A549 (cell line): ENCODE results near the gene NAV3. TPM values are rescaled to one million over a fixed set of nuclear protein-coding genes. Genes with fewer than 3 reads are reported as not detected.

Experiments used
- ATAC-seq, 2 experiments: fragments of 200-7000 bp in 1 of 2; fragments of >200 bp in 1 of 2; cut with Nextera tagmentation in 1 of 2; cut with Tn5 transposase in 1 of 2; 3 replicates each; pipeline versions ENCODE4 v1.8.0 to v1.9.1; 2018 to 2020; ENCODE audit warnings: mild to moderate bottlenecking in 1 of 2, moderate library complexity in 1 of 2
- CTCF ChIA-PET: fragments of 300-600 bp; sonication (Branson Sonifier 250); formaldehyde crosslinking; extraction: SDS; loops from one replicate; lab custom pipeline; 2021; ENCODE audit warnings: antibody characterized with exemption, inconsistent platforms; lab: Yijun Ruan, JAX
- POLR2A ChIA-PET: fragments of 350-600 bp; formaldehyde crosslinking; extraction: SDS; loops from one replicate; lab custom pipeline; 2021; ENCODE audit warnings: antibody characterized with exemption, inconsistent platforms; lab: Yijun Ruan, JAX
- DNase-seq, 2 experiments: peaks; one replicate each; pipeline versions ENCODE4 v3.0.0 to v3.0.0-alpha.2; 2011 to 2016; ENCODE audit warnings: low read depth in 1 of 2, low spot score in 1 of 2
- FAIRE-seq: peaks from 2 replicates; lab custom pipeline; 2011; peaks lifted over from hg19 to GRCh38; lab: Jason Lieb, UNC
- H3K27ac ChIP-seq, 2 experiments: fragments of >200 bp; sonication (Bioruptor Twin); formaldehyde crosslinking; 3 replicates each; pipeline ENCODE4 v1.5.1; 2016 to 2017
- H3K4me1 ChIP-seq: fragments of >200 bp; sonication (Bioruptor Twin); formaldehyde crosslinking; 3 replicates; pipeline ENCODE4 v1.6.1; 2016
- H3K4me2 ChIP-seq: fragments of >200 bp; sonication (Bioruptor Twin); formaldehyde crosslinking; 3 replicates; pipeline ENCODE4 v1.6.1; 2016
- H3K4me3 ChIP-seq: fragments of >200 bp; sonication (Bioruptor Twin); formaldehyde crosslinking; 3 replicates; pipeline ENCODE4 v1.5.1; 2016
- H3K9me3 ChIP-seq: fragments of >200 bp; sonication (Bioruptor Twin); formaldehyde crosslinking; 3 replicates; pipeline ENCODE4 v1.6.1; 2016
- BHLHE40 ChIP-seq: IDR thresholded peaks from 2 replicates; pipeline ENCODE4 v1.6.1; 2012; ENCODE audit warnings: low read depth, low read length, inconsistent platforms
- EHMT2 ChIP-seq: fragments of 200-600 bp; sonication (generic); IDR thresholded peaks from 2 replicates; pipeline ENCODE4 v1.6.1; 2016; ENCODE audit warnings: antibody characterized with exemption, low read depth, mild to moderate bottlenecking, moderate library complexity
- EP300 ChIP-seq, 2 experiments: fragments of >200 bp; sonication (Bioruptor Twin); formaldehyde crosslinking; IDR thresholded peaks; 2 replicates in 1 of 2; 3 replicates in 1 of 2; pipeline ENCODE4 v1.6.1; 2016 to 2017
- ESRRA ChIP-seq: fragments of 150-350 bp; IDR thresholded peaks from 2 replicates; pipeline ENCODE4 v1.6.1; 2014; ENCODE audit warnings: mild to moderate bottlenecking, low read length, borderline replicate concordance
- FOSL2 ChIP-seq, 2 experiments: fragments of 450-650 bp in 1 of 2; fragments of >200 bp in 1 of 2; sonication (Bioruptor Twin) in 1 of 2; formaldehyde crosslinking; IDR thresholded peaks; 2 replicates each; pipeline versions ENCODE4 v1.5.0 to v1.6.1; 2016 to 2020; ENCODE audit warnings: mild to moderate bottlenecking in 1 of 2, moderate library complexity in 1 of 2
- FOXS1 ChIP-seq: fragments of 250-450 bp; sonication (Bioruptor Pico); IDR thresholded peaks from 2 replicates; pipeline ENCODE4 v1.5.0; 2020; ENCODE audit warnings: mild to moderate bottlenecking, moderate library complexity
- GATA3 ChIP-seq: IDR thresholded peaks from 2 replicates; pipeline ENCODE4 v1.6.1; 2012; ENCODE audit warnings: borderline replicate concordance
- KDM1A ChIP-seq: fragments of 200-600 bp; sonication (generic); IDR thresholded peaks from 2 replicates; pipeline ENCODE4 v1.6.1; 2016; ENCODE audit warnings: low read depth, mild to moderate bottlenecking
- MAZ ChIP-seq: fragments of 150-350 bp; IDR thresholded peaks from 2 replicates; pipeline ENCODE4 v1.6.1; 2014; ENCODE audit warnings: antibody characterized with exemption, low read depth, low read length, borderline replicate concordance
- MYC ChIP-seq: IDR thresholded peaks from 2 replicates; pipeline ENCODE4 v1.6.1; 2012; ENCODE audit warnings: mild to moderate bottlenecking, inconsistent platforms, low read length, improper control_type of control experiment, borderline replicate concordance
- NFE2L2 ChIP-seq: fragments of 150-350 bp; conservative IDR thresholded peaks from 2 replicates; pipeline ENCODE4 v1.6.1; 2014; ENCODE audit warnings: low read length
- NR3C1 ChIP-seq: fragments of >200 bp; sonication (Bioruptor Twin); formaldehyde crosslinking; IDR thresholded peaks from 3 replicates; pipeline ENCODE4 v1.6.1; 2017
- POLR2A ChIP-seq: IDR thresholded peaks from 2 replicates; pipeline ENCODE4 v1.6.1; 2012; ENCODE audit warnings: mild to moderate bottlenecking, low read length
- POLR2AphosphoS2 ChIP-seq: conservative IDR thresholded peaks from 2 replicates; pipeline ENCODE4 v1.6.1; 2012; ENCODE audit warnings: low read length, improper control_type of control experiment, inconsistent platforms
- SREBF2 ChIP-seq: fragments of 450-650 bp; IDR thresholded peaks from 2 replicates; pipeline ENCODE4 v1.6.1; 2014; ENCODE audit warnings: mild to moderate bottlenecking, moderate library complexity
- ZFP36 ChIP-seq: fragments of 450-650 bp; IDR thresholded peaks from 2 replicates; pipeline ENCODE4 v1.6.1; 2014; ENCODE audit warnings: borderline replicate concordance; ENCODE audit not compliant: partially characterized antibody
- ZNF302 ChIP-seq: fragments of 250-450 bp; sonication (Bioruptor Pico); IDR thresholded peaks from 2 replicates; pipeline ENCODE4 v1.9.0; 2021; ENCODE audit warnings: inconsistent platforms, mild to moderate bottlenecking, moderate library complexity
- WGBS: methylation state at CpG from one replicate; pipeline ENCODE4 v1.1.6; 2017; ENCODE audit errors: missing lambda C conversion rate; 5-methylcytosine and 5-hydroxymethylcytosine counted together
- polyA plus RNA-seq, 4 experiments: library from polyadenylated mRNA; depleted of rRNA in 3 of 4; stranded (reverse); fragments of >200 nt; fragmentation: RNase III in 1 of 4; extraction: RNeasy Plus Mini Kit Qiagen cat#74134 plus additional on column Dnase treatment in 1 of 4; gene quantifications; 2 replicates in 3 of 4; 3 replicates in 1 of 4; pipeline ENCODE4 v1.2.3, GENCODE V29; 2011 to 2017
- TF ChIP-seq, protein P1 (sequence below): IDR thresholded peaks from 2 replicates; pipeline ENCODE4 v1.6.1; 2012
- TF ChIP-seq, protein P2 (sequence below): fragments of 200-600 bp; sonication (generic); IDR thresholded peaks from 2 replicates; pipeline ENCODE4 v1.6.1; 2016; ENCODE audit warnings: antibody characterized with exemption, mild to moderate bottlenecking, moderate library complexity
- TF ChIP-seq, protein P3 (sequence below): fragments of >200 bp; sonication (Bioruptor Twin); formaldehyde crosslinking; IDR thresholded peaks from 2 replicates; pipeline ENCODE4 v1.6.1; 2016
- TF ChIP-seq, protein P4 (sequence below): IDR thresholded peaks from 2 replicates; pipeline ENCODE4 v1.6.1; 2012
- TF ChIP-seq, protein P5 (sequence below): IDR thresholded peaks from 2 replicates; pipeline ENCODE4 v1.6.1; 2012; ENCODE audit warnings: low read depth, borderline replicate concordance
- TF ChIP-seq, protein P6 (sequence below): fragments of 250-450 bp; sonication (Bioruptor Pico); IDR thresholded peaks from 2 replicates; pipeline ENCODE4 v1.5.0; 2021; ENCODE audit warnings: mild to moderate bottlenecking, moderate library complexity, borderline replicate concordance

The NAV3 gene
- polyA plus RNA-seq, 2 of the 4 experiments (the other 2 are of a cell fraction) = 8.6 to 9.7 TPM

DNA sequence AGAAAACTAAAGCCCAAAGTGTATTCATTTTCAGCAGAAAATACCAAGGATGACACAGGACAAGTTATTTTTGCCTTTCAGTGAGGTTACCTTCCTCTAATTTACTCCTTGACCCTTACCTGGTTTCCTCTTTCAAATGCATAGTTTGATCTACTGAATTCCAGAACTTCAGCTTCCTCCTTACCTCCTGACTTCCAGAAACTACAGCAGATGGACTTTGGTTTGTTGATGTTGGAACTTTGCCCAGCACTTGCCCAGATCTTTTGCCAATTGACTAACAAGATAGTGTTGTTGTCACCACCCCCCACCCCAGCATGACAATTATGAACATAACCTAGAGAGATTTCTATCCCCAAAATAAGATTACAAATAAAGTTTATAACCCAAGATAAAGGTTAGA is 63.2 kb downstream of the NAV3 start:
- Histone ChIP-seq H3K27ac (peak overlapping the region; percentile 36 to 50; a peak in 4 of 6 replicates), H3K4me1 (peaks cover 31% of the 10 kb centered on the region), H3K4me3 (no peak overlapping the region), H3K4me2 (peak overlapping the region; percentile 53), H3K9me3 (no peaks in the 10 kb centered on the region)
- DNase-seq (peak; percentile 11 to 86), ATAC-seq (peak; percentile 70 to 78; a peak in 4 of 6 replicates), FAIRE-seq (peak; percentile 63)
- TF ChIP-seq, protein P1, sequence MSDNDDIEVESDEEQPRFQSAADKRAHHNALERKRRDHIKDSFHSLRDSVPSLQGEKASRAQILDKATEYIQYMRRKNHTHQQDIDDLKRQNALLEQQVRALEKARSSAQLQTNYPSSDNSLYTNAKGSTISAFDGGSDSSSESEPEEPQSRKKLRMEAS = 0 out of 2 replicates have a peak, but pooled peaks have one; percentile 20
- TF ChIP-seq NFE2L2 (no peak), GATA3 (0 out of 2 replicates have a peak, but pooled peaks have one; percentile 23), NR3C1 (no peak), FOXS1 (CRISPR knock-in tag) (peak; percentile 96), ZNF302 (CRISPR knock-in tag) (no peak), EP300 (IDR thresholded peaks at IDR 0.05) (no peak), POLR2AphosphoS2 (no peak), SREBF2 (no peak), ESRRA (0 out of 2 replicates have a peak, but pooled peaks have one; percentile 51)
- ChIA-PET CTCF (interaction anchor here (2.2 kb wide), 1 partner anchor 32 kb away, joined by 4 read pairs; no protein-coding TSS in a partner anchor), POLR2A (no interaction called here)

DNA sequence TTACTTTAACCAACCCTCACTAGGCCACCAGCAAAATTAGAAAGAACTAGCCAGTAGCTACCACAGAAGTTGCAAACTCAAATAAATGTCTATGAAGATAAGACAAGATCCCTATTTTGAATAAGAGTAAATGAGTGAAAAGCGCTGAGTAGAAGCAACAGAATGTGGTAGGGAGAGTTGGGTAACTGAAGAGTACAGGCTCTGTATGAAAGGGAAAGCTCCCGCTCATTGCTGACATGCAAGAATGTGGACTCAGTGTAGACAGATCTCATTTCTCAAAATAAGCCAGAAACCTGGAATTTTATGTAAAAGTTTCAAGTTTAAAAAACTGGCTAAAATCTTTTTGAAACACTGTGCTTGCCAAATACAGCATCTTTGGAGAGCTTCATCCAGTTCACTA is 63.9 kb downstream of the NAV3 start:
- ATAC-seq = peak in 1 of 2 experiments; percentile 64; a peak in 2 of 6 replicates
- DNase-seq = no peak
- Histone ChIP-seq H3K27ac (peak overlapping the region in 1 of 2 experiments; percentile 40; a peak in 2 of 6 replicates), H3K4me3 (no peak overlapping the region), H3K4me1 (peaks cover 29% of the 10 kb centered on the region), H3K4me2 (peak overlapping the region; percentile 53), H3K9me3 (no peaks in the 10 kb centered on the region)
- 78% methylated on average over 2 of the region's 2 CpGs for WGBS
- POLR2A ChIA-PET = no interaction called here
- CTCF ChIA-PET = interaction anchor here (2.2 kb wide), 1 partner anchor 31 kb away, joined by 4 read pairs; no protein-coding TSS in a partner anchor
- no peak for FAIRE-seq
- TF ChIP-seq KDM1A (no peak), ZFP36 (no peak), POLR2A (no peak), EHMT2 (no peak), FOXS1 (CRISPR knock-in tag) (no peak), MYC (no peak), BHLHE40 (no peak), FOSL2 (IDR thresholded peaks at IDR 0.05) (no peak), FOSL2 (CRISPR knock-in tag; IDR thresholded peaks at IDR 0.05) (no peak), NFE2L2 (no peak), MAZ (no peak), NR3C1 (no peak)
- TF ChIP-seq, protein P2, sequence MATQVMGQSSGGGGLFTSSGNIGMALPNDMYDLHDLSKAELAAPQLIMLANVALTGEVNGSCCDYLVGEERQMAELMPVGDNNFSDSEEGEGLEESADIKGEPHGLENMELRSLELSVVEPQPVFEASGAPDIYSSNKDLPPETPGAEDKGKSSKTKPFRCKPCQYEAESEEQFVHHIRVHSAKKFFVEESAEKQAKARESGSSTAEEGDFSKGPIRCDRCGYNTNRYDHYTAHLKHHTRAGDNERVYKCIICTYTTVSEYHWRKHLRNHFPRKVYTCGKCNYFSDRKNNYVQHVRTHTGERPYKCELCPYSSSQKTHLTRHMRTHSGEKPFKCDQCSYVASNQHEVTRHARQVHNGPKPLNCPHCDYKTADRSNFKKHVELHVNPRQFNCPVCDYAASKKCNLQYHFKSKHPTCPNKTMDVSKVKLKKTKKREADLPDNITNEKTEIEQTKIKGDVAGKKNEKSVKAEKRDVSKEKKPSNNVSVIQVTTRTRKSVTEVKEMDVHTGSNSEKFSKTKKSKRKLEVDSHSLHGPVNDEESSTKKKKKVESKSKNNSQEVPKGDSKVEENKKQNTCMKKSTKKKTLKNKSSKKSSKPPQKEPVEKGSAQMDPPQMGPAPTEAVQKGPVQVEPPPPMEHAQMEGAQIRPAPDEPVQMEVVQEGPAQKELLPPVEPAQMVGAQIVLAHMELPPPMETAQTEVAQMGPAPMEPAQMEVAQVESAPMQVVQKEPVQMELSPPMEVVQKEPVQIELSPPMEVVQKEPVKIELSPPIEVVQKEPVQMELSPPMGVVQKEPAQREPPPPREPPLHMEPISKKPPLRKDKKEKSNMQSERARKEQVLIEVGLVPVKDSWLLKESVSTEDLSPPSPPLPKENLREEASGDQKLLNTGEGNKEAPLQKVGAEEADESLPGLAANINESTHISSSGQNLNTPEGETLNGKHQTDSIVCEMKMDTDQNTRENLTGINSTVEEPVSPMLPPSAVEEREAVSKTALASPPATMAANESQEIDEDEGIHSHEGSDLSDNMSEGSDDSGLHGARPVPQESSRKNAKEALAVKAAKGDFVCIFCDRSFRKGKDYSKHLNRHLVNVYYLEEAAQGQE = no peak
- TF ChIP-seq, protein P3, sequence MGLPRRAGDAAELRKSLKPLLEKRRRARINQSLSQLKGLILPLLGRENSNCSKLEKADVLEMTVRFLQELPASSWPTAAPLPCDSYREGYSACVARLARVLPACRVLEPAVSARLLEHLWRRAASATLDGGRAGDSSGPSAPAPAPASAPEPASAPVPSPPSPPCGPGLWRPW = no peak
- TF ChIP-seq, protein P4, sequence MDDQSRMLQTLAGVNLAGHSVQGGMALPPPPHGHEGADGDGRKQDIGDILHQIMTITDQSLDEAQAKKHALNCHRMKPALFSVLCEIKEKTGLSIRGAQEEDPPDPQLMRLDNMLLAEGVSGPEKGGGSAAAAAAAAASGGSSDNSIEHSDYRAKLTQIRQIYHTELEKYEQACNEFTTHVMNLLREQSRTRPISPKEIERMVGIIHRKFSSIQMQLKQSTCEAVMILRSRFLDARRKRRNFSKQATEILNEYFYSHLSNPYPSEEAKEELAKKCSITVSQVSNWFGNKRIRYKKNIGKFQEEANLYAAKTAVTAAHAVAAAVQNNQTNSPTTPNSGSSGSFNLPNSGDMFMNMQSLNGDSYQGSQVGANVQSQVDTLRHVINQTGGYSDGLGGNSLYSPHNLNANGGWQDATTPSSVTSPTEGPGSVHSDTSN = no peak
- TF ChIP-seq, protein P5, sequence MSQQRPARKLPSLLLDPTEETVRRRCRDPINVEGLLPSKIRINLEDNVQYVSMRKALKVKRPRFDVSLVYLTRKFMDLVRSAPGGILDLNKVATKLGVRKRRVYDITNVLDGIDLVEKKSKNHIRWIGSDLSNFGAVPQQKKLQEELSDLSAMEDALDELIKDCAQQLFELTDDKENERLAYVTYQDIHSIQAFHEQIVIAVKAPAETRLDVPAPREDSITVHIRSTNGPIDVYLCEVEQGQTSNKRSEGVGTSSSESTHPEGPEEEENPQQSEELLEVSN = no peak
- TF ChIP-seq, protein P6, sequence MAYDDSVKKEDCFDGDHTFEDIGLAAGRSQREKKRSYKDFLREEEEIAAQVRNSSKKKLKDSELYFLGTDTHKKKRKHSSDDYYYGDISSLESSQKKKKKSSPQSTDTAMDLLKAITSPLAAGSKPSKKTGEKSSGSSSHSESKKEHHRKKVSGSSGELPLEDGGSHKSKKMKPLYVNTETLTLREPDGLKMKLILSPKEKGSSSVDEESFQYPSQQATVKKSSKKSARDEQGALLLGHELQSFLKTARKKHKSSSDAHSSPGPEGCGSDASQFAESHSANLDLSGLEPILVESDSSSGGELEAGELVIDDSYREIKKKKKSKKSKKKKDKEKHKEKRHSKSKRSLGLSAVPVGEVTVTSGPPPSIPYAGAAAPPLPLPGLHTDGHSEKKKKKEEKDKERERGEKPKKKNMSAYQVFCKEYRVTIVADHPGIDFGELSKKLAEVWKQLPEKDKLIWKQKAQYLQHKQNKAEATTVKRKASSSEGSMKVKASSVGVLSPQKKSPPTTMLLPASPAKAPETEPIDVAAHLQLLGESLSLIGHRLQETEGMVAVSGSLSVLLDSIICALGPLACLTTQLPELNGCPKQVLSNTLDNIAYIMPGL (CRISPR knock-in tag) = no peak
